GM10847 (cell line): ENCODE measurements around the gene DMGDH.

Source experiments
- POLR2A ChIP-seq: IDR thresholded peaks from 2 replicates; pipeline ENCODE4 v1.6.1; 2011; ENCODE audit not compliant: insufficient read length; ENCODE audit errors: extremely low read depth

Gene DMGDH

GRCh38 chr5:79005936-79006631, 63.4 kb downstream of the DMGDH start:
- no peak for TF ChIP-seq POLR2A

DNA sequence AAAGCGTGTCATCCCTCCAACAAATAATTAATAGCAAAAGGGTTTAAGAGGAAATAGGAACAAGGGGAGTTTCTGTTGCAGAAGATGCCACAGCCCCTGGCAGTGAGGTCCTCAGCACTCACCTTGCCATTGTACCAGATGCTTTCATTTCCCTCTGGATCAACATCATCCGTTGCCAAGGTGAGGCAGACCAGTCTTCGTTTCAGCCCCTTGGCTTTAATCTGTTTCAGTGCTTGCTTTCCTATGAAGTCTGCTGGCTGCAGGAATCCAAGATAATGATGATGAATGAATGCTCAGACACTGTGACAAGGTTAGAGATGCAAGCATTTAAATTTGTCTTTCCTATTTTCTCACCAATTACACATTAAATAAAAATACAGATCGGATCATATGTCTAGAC, 64.3 kb downstream of the DMGDH start:
- TF ChIP-seq POLR2A: no peak

DNA sequence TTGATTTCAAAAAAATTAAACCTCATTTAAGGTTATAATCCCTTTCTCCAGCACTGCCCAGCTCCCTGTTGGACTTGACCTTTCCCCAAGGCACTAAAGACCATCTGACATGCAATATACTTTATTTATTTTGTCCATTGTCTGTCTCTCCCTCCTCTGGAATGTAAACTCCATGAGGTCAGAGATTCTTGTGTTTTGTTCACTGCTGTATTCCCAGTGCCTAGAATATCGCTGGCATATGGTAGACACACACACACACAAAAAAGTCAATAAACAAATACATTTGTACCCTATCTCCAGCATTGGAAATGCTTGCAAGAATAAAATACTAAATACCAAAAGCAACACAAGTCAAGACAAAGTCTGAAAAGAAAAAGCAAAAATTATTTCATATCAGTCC, 67.1 kb downstream of the DMGDH start:
- TF ChIP-seq POLR2A: no peak

DNA sequence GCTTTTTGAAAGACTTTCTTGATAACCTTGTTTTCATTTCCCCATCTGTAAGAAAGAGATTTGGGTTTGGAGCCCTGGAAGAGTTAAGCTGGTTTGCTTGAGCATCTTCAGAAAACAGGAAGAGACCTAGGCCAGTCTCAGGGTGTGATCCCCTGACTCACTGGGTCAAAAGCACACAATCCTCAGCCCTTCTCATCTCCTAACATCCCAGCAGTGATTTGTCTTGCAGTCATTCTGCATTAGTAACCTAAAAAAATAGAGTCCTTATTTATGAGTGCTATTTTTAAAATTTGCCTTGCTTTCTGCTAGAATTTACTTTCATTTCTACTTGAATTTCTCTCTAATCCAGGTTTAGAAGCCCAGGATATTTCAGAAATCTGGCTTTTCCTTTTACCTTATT, 68.0 kb downstream of the DMGDH start:
- no peak for TF ChIP-seq POLR2A

GRCh38 chr5:78997090-78997489, 72.4 kb downstream of the DMGDH start:
- TF ChIP-seq POLR2A: no peak

- TF ChIP-seq POLR2A: no peak
Measured at GRCh38 chr5:78995521-78996007, 73.9 kb downstream of the DMGDH start.

GRCh38 chr5:78993165-78993564, 76.3 kb downstream of the DMGDH start:
- no peak for TF ChIP-seq POLR2A

GRCh38 chr5:78992146-78992545, 77.3 kb downstream of the DMGDH start:
- TF ChIP-seq POLR2A: no peak

DNA sequence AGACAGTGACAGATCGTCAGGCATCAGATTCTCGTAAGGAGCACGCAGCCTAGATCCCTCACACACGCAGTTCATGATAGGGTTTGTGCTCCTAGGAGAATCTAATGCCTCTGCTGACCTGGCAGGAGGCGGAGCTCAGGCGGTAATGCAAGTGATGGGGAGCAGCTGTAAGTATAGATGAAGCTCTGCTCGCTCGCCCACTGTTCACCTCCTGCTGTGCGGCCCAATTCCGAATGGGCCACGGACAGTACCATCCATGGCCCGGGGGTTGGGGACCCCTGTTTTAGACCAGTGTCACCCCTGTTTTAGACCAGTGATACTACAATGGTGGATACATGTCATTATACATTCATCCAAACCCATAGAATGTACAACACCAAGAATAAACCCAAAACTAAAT, 80.4 kb downstream of the DMGDH start:
- no peak for TF ChIP-seq POLR2A

DNA sequence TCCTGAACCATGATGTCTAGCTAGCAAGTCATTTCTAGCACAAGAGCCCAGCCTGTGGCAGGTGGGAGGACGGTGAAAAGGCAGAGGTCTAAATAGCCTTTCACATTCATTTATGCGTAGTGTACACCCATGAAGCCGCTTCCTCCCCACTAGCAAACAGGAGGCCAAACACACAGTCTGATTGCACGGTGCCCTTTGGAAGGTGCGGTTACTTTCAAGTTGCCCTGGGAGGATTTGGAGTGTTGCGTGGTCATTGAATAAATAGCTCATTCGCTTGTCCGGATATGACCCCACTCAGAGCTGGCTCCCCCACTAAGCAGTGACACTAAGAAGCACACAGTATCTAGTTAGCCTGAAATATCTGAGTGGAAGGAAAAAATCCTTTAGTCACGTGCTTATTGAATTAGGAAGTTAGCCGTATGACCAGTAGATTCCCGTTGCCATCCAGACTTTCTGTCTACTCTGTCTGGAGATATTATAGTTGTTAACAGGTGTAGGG, 83.7 kb downstream of the DMGDH start:
- no peak for TF ChIP-seq POLR2A

DNA sequence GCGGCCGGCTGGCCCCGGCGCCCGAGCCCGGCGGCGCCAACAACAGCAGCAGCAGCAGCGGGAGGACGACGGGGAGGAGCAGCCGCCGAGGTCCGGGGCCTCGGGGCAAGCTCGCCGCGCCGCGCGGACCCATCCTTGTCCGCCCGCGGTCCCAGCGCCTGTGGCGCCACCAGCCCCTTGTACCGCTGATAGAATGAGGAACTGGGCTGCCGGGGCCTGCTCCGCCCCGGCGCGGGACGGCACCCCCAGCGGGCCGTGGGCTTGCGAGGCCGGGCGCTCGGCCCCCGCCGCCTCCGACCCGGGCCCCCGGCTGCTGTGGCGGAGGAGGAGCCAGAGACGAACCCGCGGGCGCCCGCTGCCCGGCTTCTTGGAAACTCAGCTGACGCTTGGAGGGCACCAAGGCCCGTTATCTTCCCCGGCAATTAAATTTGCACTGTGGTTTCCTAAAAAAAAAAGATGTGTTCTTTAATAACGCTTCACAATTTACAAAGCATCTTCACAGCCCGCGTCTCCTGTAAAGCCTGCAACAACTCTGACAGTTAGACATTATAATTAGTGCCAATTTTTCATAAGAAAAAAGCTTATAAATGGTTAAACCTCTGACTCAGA, 84.3 kb downstream of the DMGDH start, which contains the start of gene ARSB:
Gene ARSB (minus strand): TSS at position 195 of the 609 bp plus-strand sequence. CDS start 62 bp downstream, at position 133.
- TF ChIP-seq POLR2A: peak; percentile 11

DNA sequence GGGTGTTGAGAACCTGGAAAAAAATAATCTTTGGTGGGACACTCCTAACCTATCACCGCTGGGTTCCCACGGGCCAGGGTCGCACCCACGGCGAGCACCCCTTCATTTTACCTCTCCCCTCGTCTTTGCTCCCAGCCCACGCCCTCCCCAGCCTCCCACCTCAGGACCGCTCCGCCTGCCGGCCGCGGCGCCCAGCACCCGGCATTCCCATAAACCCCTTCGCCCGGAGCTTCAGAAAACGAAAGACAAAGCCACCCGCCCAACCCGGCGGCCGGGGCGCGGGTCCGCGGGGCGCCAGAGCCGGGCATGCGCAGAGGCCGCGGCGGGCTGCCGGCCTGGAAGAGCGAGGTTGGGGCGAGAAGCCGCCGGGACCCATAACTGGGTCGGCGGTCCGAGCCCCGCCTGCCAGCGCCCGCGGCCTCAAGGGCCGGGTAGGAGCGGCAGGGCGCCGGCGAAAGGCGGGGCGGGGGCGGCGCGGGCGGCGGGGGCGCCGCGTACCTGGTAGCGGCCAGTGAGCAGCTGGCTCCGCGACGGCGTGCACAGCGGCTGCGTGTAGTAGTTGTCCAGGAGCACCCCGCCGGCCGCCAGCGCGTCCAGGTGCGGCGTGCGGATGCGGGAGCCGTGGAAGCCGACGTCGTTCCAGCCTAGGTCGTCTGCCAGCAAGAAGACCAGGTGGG, 84.9 kb downstream of the DMGDH start:
- TF ChIP-seq POLR2A: peak; percentile 68

DNA sequence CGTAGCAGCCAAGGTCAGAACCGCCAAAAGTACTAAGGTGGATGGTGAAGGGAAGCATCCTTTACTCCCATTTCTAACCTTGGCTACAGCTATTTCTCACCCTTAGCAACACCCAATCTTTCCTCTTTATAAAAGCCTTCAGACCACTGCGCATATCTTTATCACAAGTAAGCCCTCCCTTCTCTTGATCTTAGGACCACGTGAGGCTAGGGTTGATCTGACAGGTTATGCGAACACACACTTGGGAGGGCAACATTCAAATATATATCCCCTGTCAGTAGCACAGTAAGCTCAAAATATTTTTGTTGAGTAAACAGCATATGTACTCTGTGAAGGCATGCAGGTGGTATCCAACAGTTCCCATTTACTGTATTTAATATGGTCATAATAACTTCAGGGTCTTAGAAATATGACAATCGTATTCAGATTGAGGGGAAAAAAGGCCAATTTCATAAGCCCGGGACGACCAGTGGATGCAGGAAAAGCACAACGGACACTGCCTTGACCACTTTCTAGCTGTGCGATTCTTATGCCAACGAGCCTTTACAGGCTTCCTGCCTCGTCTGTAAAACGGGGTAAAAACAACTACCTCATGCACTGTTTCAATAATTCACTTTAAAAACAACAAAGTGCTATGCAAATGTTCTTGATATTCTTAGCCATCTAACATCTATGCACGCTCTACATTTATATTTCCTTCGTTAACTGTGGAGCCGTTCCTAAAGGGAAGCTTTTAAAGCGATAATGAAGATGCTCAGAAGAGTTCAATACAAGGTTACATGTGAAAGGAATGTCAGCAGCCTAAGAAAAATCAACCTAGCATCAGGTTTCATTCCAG, 85.7 kb downstream of the DMGDH start:
- no peak for TF ChIP-seq POLR2A

DNA sequence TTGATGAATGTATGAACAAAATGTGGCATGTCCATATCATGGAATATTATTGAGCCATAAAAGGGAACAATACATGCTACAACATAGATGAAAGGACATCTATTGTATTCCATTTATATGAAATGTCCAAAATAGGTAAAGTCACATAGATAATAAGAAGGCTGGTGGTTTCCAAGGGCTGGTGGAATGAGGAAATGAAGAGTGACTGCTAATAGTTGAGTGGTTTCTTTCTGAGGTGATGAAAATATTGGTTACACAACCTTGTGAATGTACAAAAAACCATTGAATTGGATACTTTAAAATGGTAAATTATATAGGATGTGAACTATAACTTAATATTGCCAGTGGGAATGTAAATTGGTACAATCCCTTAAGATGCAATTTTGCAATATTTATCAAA, 89.6 kb downstream of the DMGDH start:
- no peak for TF ChIP-seq POLR2A

DNA sequence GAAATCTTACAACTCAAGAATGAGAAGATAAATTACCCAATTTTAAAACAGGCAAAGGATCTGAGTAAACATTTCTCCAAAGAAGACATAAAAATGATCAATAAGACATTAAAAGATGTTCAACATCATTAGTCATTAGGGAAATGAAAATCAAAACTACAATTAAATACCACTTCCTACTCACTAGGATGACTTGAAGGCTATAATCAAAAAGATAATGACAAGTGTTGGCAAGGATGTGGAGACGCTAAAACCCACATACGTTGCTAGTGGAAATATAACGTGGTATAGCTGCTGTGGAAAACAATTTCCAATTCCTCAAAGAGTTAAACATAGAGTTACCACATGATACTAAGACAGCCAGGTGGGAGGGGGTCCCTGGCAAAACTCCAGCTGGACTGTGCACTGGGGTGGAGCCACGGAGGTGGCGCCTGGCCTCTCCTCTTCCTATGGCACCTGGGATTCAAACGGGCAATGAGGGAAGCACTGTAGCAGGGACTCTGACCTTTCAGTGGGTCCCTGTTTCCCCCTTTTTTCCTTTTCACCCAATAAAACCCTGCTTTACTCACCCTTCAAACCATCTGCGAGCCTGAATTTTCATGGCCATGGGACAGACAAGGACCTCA, 90.2 kb downstream of the DMGDH start:
- TF ChIP-seq POLR2A: no peak
